Psoas muscle (tissue), 8 donors: ENCODE results near the gene STARD10. TPM values are rescaled to one million over a fixed set of nuclear protein-coding genes. Genes with fewer than 3 reads are reported as not detected.

ENCODE experiments used
- ATAC-seq, 4 donors: fragments of 200-7000 bp; cut with Tn5 transposase; one replicate each; pipeline ENCODE4 v1.9.1; 2020; ENCODE audit warnings: moderate library complexity in 3 of 4, mild to moderate bottlenecking in 2 of 4
- DNase-seq, 2 donors: peaks; one replicate each; pipeline ENCODE4 v3.0.0-alpha.2; 2020
- H3K27ac ChIP-seq: fragments of 200-600 bp; one replicate; pipeline ENCODE4 v1.8.0; 2022
- H3K27me3 ChIP-seq, 3 donors: fragments of 200-600 bp in 1 of 3; one replicate each; pipeline versions ENCODE4 v1.6.1 to v1.8.0; 2013 to 2022; ENCODE audit warnings: low read length in 2 of 3, mild to moderate bottlenecking in 2 of 3, moderate library complexity in 1 of 3; ENCODE audit not compliant: insufficient read depth in 3 of 3
- H3K36me3 ChIP-seq, 2 donors: fragments of 200-600 bp in 1 of 2; one replicate each; pipeline versions ENCODE4 v1.6.1 to v1.8.0; 2013 to 2022; ENCODE audit warnings: low read depth in 1 of 2, mild to moderate bottlenecking in 1 of 2, moderate library complexity in 1 of 2; ENCODE audit not compliant: insufficient read depth in 1 of 2
- H3K4me1 ChIP-seq: fragments of 200-600 bp; one replicate; pipeline ENCODE4 v1.8.0; 2022
- H3K4me3 ChIP-seq: fragments of 200-600 bp; one replicate; pipeline ENCODE4 v1.8.0; 2022; ENCODE audit warnings: mild to moderate bottlenecking
- H3K9me3 ChIP-seq: fragments of 200-600 bp; one replicate; pipeline ENCODE4 v1.8.0; 2022
- CTCF ChIP-seq: fragments of 200-600 bp; IDR thresholded peaks from one replicate; pipeline ENCODE4 v1.8.0; 2022; ENCODE audit warnings: antibody characterized with exemption
- WGBS, 3 donors: extraction: QIAGEN DNeasy Blood & Tissue Kit; methylation state at CpG; one replicate each; pipeline versions ENCODE4 v1.1.6 to v1.1.7; 2013; 5-methylcytosine and 5-hydroxymethylcytosine counted together
- intact Hi-C, 2 donors: fragments of 100-400 bp; cut with DNase I; formaldehyde crosslinking; loops; one replicate each; pipeline versions ENCODE4 v1.11.0 to v1.14.2; 2022
- polyA plus RNA-seq, 3 donors: library from polyadenylated mRNA; stranded (reverse); fragments of 200-250 nt; gene quantifications; one replicate each; pipeline ENCODE4 v1.2.3, GENCODE V29; 2013
- total RNA-seq, 4 donors: library from RNA; stranded (reverse); fragmentation: NEBNext Ultra II Directional in 2 of 4; extraction: Animal tissue kit (Norgen Biotek cat#: 25700) in 2 of 4; gene quantifications; one replicate each; pipeline versions ENCODE4 v1.2.1 to v1.2.4, GENCODE V29; 2021 to 2023
- donor health status: healthy with polysubstance abuse.
- donor health status: DM: no; HTN: no; CAD: no; lungs with moderate emphysema.
- donor health status: Bipolar disorder and iron deficiency.
- donor health status: healthy.
- donor health status: DM: yes; HTN: yes; CAD: no.
- donor health status: DM: no; HTN: no; CAD: no.
- donor health status: DM: no; HTN: no; CAD: no.
- donor health status: DM: yes; HTN: yes; CAD: no.

The STARD10 gene
- total and polyA plus RNA-seq, 7 donors, result 18.6 to 99.9 (median 57.3) TPM

- Histone ChIP-seq H3K36me3 (no peaks in the 10 kb centered on the region), H3K9me3 (no peaks in the 10 kb centered on the region), H3K27ac (no peak overlapping the region), H3K4me1 (peaks cover 9% of the 10 kb centered on the region), H3K4me3 (no peak overlapping the region), H3K27me3 (no peaks in the 10 kb centered on the region)
- intact Hi-C loops, result no loop called here
- 91 to 98% (median 92%) methylated on average over 3 of the region's 3 CpGs for WGBS, 3 donors
- ATAC-seq (no peak), DNase-seq (no peak)
- no peak for TF ChIP-seq CTCF
These were observed 25.3 kb downstream of the STARD10 start for GRCh38 chr11:72768581-72768980.

GRCh38 chr11:72767203-72768062 lies 26.4 kb downstream of the STARD10 start:
- Histone ChIP-seq H3K27me3 (no peaks in the 10 kb centered on the region), H3K27ac (no peak overlapping the region), H3K9me3 (no peaks in the 10 kb centered on the region), H3K36me3 (no peaks in the 10 kb centered on the region), H3K4me3 (no peak overlapping the region), H3K4me1 (peaks cover 6% of the 10 kb centered on the region)
- no peak for TF ChIP-seq CTCF
- DNase-seq, result no peak
- no peak for ATAC-seq
- 95 to 99% (median 97%) methylated on average over 4 of the region's 4 CpGs for WGBS, 3 donors
- intact Hi-C loops, result no loop called here

- intact Hi-C loops, result no loop called here
- H3K27me3 ChIP-seq, result no peaks in the 10 kb centered on the region
- no peak for DNase-seq
- H3K27ac ChIP-seq, result no peak overlapping the region
- H3K36me3 ChIP-seq, result no peaks in the 10 kb centered on the region
- H3K9me3 ChIP-seq, result no peaks in the 10 kb centered on the region
- ATAC-seq, result no peak
- H3K4me1 ChIP-seq, result peaks cover 6% of the 10 kb centered on the region
- TF ChIP-seq CTCF, result no peak
- H3K4me3 ChIP-seq, result no peak overlapping the region
- 85 to 88% (median 88%) methylated on average over 12 of the region's 12 CpGs for WGBS, 3 donors
These were observed 27.5 kb downstream of the STARD10 start for GRCh38 chr11:72766152-72766902.

GRCh38 chr11:72764503-72764902 lies 29.3 kb downstream of the STARD10 start:
- intact Hi-C loops, result no loop called here
- no peak for TF ChIP-seq CTCF
- ATAC-seq (no peak), DNase-seq (no peak)
- peaks cover 6% of the 10 kb centered on the region for H3K4me1 ChIP-seq
- H3K9me3 ChIP-seq, result no peaks in the 10 kb centered on the region
- 84 to 87% (median 86%) methylated on average over 12 to 13 of the region's 13 CpGs for WGBS, 3 donors
- H3K4me3 ChIP-seq, result no peak overlapping the region
- no peak overlapping the region for H3K27ac ChIP-seq
- no peaks in the 10 kb centered on the region for H3K27me3 ChIP-seq
- no peaks in the 10 kb centered on the region for H3K36me3 ChIP-seq
